CD4-positive, alpha-beta T cell treated with Interleukin-10 for 1 hour (primary cell): ENCODE results near the gene AGA.

Source experiments
- DNase-seq: peaks from one replicate; pipeline ENCODE4 v3.0.0-alpha.2; 2020

Gene AGA

GRCh38 chr4:177446586-177446985 is 4.3 kb upstream of the AGA start:
- DNase-seq = no peak

- DNase-seq = no peak
These were observed 2.9 kb upstream of the AGA start for GRCh38 chr4:177444911-177445736.

GRCh38 chr4:177441061-177441802 is 1.0 kb downstream of the AGA start:
- peak; percentile 28 for DNase-seq

- DNase-seq = no peak
These were observed 5.8 kb downstream of the AGA start for GRCh38 chr4:177436456-177436855.

GRCh38 chr4:177434667-177435066 is 7.6 kb downstream of the AGA start:
- DNase-seq = no peak

GRCh38 chr4:177427192-177427591 is 15.0 kb downstream of the AGA start:
- DNase-seq = no peak

GRCh38 chr4:177419434-177419833 is 22.8 kb downstream of the AGA start:
- DNase-seq = no peak

- DNase-seq = no peak
These were observed 28.6 kb downstream of the AGA start for GRCh38 chr4:177413656-177414055.

- no peak for DNase-seq
These were observed 29.2 kb downstream of the AGA start for GRCh38 chr4:177413076-177413475.

- DNase-seq = no peak
These were observed 30.2 kb downstream of the AGA start for GRCh38 chr4:177411996-177412395.

GRCh38 chr4:177410566-177410965 is 31.7 kb downstream of the AGA start:
- DNase-seq = no peak

GRCh38 chr4:177408023-177408422 is 34.2 kb downstream of the AGA start:
- DNase-seq = no peak

GRCh38 chr4:177405508-177405907 is 36.7 kb downstream of the AGA start:
- no peak for DNase-seq

- no peak for DNase-seq
These were observed 37.3 kb downstream of the AGA start for GRCh38 chr4:177404986-177405385.

- DNase-seq = no peak
These were observed 37.9 kb downstream of the AGA start for GRCh38 chr4:177404342-177404741.

- no peak for DNase-seq
These were observed 38.5 kb downstream of the AGA start for GRCh38 chr4:177403746-177404145.

GRCh38 chr4:177401658-177402273 is 40.5 kb downstream of the AGA start:
- peak; percentile 4 for DNase-seq

- DNase-seq = no peak
These were observed 42.2 kb downstream of the AGA start for GRCh38 chr4:177400030-177400429.

- DNase-seq = no peak
These were observed 45.9 kb downstream of the AGA start for GRCh38 chr4:177396352-177396751.

- DNase-seq = peak; percentile 15
These were observed 49.0 kb downstream of the AGA start for GRCh38 chr4:177393236-177393635.

GRCh38 chr4:177391953-177392352 is 50.3 kb downstream of the AGA start:
- no peak for DNase-seq

- DNase-seq = no peak
These were observed 51.0 kb downstream of the AGA start for GRCh38 chr4:177391287-177391686.

- DNase-seq = no peak
These were observed 55.9 kb downstream of the AGA start for GRCh38 chr4:177386278-177386815.
